Natural killer cell (primary cell): ENCODE results near the gene RFX4. TPM values are rescaled to one million over a fixed set of nuclear protein-coding genes. Genes with fewer than 3 reads are reported as not detected.

Experiments used
- ATAC-seq, 3 donors: fragments of 150-1000 bp in 2 of 3; fragments of 200-7000 bp in 1 of 3; cut with Tn5 transposase; 1 replicate in 1 of 3; 2 replicates in 2 of 3; pipeline ENCODE4 v1.10.0; 2021; ENCODE audit warnings: mild to moderate bottlenecking in 2 of 3, moderate library complexity in 2 of 3
- DNase-seq, 2 donors: peaks; one replicate each; pipeline versions ENCODE4 v3.0.0 to v3.0.0-alpha.2; 2013 to 2021; ENCODE audit warnings: mixed read lengths in 1 of 2
- H3K27ac ChIP-seq: one replicate; pipeline ENCODE4 v1.5.1; 2013; ENCODE audit warnings: mild to moderate bottlenecking, low read length
- H3K27me3 ChIP-seq: one replicate; pipeline ENCODE4 v1.6.1; 2013; ENCODE audit warnings: low read length; ENCODE audit not compliant: control insufficient read depth, insufficient read depth
- H3K36me3 ChIP-seq: one replicate; pipeline ENCODE4 v1.6.1; 2013; ENCODE audit warnings: low read length; ENCODE audit not compliant: control insufficient read depth, insufficient read depth
- H3K4me1 ChIP-seq: one replicate; pipeline ENCODE4 v1.6.1; 2013; ENCODE audit warnings: low read length; ENCODE audit not compliant: control insufficient read depth, insufficient read depth
- H3K4me3 ChIP-seq: one replicate; pipeline ENCODE4 v1.5.1; 2013; ENCODE audit warnings: low read length
- H3K9me3 ChIP-seq: one replicate; pipeline ENCODE4 v1.6.1; 2013; ENCODE audit warnings: low read length; ENCODE audit not compliant: control insufficient read depth, insufficient read depth
- H3K27ac Mint-ChIP-seq, 2 donors: one replicate each; pipeline ENCODE4 v1.8.0; 2022; ENCODE audit warnings: mild to moderate bottlenecking in 2 of 2, mixed read lengths in 2 of 2, moderate library complexity in 1 of 2
- H3K27me3 Mint-ChIP-seq, 2 donors: one replicate each; pipeline ENCODE4 v1.8.0; 2022; ENCODE audit warnings: low read depth in 2 of 2, mixed read lengths in 2 of 2
- H3K36me3 Mint-ChIP-seq: one replicate; pipeline ENCODE4 v1.8.0; 2022; ENCODE audit warnings: mixed read lengths
- H3K4me1 Mint-ChIP-seq, 2 donors: one replicate each; pipeline ENCODE4 v1.8.0; 2022; ENCODE audit warnings: mixed read lengths in 2 of 2
- H3K4me3 Mint-ChIP-seq: one replicate; pipeline ENCODE4 v1.8.0; 2022; ENCODE audit warnings: mild to moderate bottlenecking, moderate library complexity, mixed read lengths
- H3K9me3 Mint-ChIP-seq, 2 donors: one replicate each; pipeline ENCODE4 v1.8.0; 2022; ENCODE audit warnings: mixed read lengths in 2 of 2
- WGBS: methylation state at CpG from one replicate; pipeline ENCODE4 v1.1.7; 2013; ENCODE audit warnings: missing lambda C conversion rate; ENCODE audit not compliant: insufficient coverage; 5-methylcytosine and 5-hydroxymethylcytosine counted together
- intact Hi-C: fragments of 100-400 bp; cut with micrococcal nuclease; formaldehyde crosslinking; loops from one replicate; pipeline ENCODE4 v1.14.2; 2022
- total RNA-seq, 4 donors: library from RNA; stranded (reverse); fragments of 120-200 nt in 1 of 4; gene quantifications; one replicate each; pipeline versions ENCODE4 v1.2.3 to v1.2.4, GENCODE V29; 2013 to 2022
- TF ChIP-seq, protein P1 (sequence below): fragments of 200-600 bp; IDR thresholded peaks from one replicate; pipeline ENCODE4 v1.8.0; 2022; ENCODE audit warnings: antibody characterized with exemption

The RFX4 gene
- total RNA-seq, 3 donors from 2014 or later (not counting 1 experiment from before 2014, with no cell fraction given), result not detected

DNA sequence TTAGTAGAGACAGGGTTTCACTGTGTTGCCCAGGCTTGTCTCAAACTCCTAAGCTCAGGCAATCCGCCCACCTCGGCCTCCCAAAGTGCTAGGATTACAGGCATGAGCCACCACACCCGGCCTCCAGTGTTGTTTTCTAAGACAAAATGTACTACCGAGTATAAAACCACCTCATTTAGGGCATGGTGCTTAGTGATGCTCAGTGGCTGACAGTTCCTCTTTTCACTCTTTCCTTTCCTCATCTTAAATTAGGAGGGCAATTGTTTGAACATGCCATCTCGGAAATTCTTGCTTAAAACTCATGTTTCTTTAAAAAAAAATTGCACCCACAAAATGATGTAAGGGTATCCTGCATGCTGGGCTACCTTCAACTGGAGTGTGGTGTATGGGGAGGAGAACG is 89.0 kb downstream of the RFX4 start:
- no peak overlapping the region for H3K4me3 ChIP-seq
- Mint-ChIP-seq H3K36me3 (no peaks in the 10 kb centered on the region), H3K27ac (no peak overlapping the region), H3K27me3 (peaks cover 38 to 69% of the 10 kb centered on the region in 2 donors), H3K4me1 (no peaks in the 10 kb centered on the region), H3K9me3 (no peaks in the 10 kb centered on the region), H3K4me3 (no peak overlapping the region)
- peaks cover 4% of the 10 kb centered on the region for H3K27me3 ChIP-seq
- WGBS, result 66% methylated on average over 5 of the region's 6 CpGs
- intact Hi-C loops, result no loop called here
- DNase-seq (no peak), ATAC-seq (no peak)
- H3K9me3 ChIP-seq, result no peaks in the 10 kb centered on the region
- no peaks in the 10 kb centered on the region for H3K36me3 ChIP-seq
- TF ChIP-seq, protein P1, sequence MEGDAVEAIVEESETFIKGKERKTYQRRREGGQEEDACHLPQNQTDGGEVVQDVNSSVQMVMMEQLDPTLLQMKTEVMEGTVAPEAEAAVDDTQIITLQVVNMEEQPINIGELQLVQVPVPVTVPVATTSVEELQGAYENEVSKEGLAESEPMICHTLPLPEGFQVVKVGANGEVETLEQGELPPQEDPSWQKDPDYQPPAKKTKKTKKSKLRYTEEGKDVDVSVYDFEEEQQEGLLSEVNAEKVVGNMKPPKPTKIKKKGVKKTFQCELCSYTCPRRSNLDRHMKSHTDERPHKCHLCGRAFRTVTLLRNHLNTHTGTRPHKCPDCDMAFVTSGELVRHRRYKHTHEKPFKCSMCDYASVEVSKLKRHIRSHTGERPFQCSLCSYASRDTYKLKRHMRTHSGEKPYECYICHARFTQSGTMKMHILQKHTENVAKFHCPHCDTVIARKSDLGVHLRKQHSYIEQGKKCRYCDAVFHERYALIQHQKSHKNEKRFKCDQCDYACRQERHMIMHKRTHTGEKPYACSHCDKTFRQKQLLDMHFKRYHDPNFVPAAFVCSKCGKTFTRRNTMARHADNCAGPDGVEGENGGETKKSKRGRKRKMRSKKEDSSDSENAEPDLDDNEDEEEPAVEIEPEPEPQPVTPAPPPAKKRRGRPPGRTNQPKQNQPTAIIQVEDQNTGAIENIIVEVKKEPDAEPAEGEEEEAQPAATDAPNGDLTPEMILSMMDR, result no peak
- no peaks in the 10 kb centered on the region for H3K4me1 ChIP-seq
- H3K27ac ChIP-seq, result no peak overlapping the region

DNA sequence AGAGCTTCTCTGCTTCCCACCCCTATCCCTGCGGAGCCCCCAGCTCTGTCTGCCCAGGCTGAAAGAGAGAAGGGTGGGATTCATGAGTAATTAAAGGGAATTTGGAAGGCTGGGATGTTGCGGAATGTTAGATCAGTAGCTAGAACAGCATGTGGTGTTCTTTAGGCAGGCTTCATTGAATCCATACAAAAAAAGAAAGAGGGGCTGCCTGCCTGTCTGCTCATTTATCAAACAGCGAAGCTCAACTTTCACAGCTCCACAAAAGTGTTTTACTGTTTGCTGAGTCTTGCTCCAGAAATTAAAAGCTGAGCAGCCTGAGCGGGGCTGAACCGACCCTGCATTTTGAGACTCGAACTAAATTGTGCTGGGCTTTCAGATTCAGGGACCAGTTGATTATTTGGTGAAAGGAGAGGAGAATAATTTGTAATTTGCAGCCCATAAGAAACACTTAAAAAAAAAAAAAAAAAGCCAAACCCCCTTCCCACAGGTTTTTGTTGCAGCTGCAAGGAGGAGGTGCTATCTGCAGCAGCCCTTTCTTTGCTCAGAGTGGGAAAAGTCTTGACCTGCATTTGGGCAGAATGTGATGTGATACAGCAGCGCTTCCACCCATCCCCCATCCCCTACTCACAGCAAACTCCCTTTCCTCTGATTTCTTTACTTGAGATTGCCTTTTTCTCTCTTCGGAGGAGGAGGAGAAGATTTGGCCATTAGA is 89.7 kb downstream of the RFX4 start:
- Histone ChIP-seq H3K36me3 (no peaks in the 10 kb centered on the region), H3K4me3 (no peak overlapping the region), H3K27me3 (peaks cover 4% of the 10 kb centered on the region), H3K4me1 (no peaks in the 10 kb centered on the region), H3K27ac (no peak overlapping the region), H3K9me3 (no peaks in the 10 kb centered on the region)
- Mint-ChIP-seq H3K9me3 (no peaks in the 10 kb centered on the region), H3K27me3 (peaks cover 40 to 69% of the 10 kb centered on the region in 2 donors), H3K27ac (no peak overlapping the region), H3K36me3 (no peaks in the 10 kb centered on the region), H3K4me3 (no peak overlapping the region), H3K4me1 (no peaks in the 10 kb centered on the region)
- TF ChIP-seq, protein P1, result no peak
- ATAC-seq (no peak), DNase-seq (no peak)
- intact Hi-C loops, result no loop called here
- WGBS, result 59% methylated on average over 5 of the region's 8 CpGs

DNA sequence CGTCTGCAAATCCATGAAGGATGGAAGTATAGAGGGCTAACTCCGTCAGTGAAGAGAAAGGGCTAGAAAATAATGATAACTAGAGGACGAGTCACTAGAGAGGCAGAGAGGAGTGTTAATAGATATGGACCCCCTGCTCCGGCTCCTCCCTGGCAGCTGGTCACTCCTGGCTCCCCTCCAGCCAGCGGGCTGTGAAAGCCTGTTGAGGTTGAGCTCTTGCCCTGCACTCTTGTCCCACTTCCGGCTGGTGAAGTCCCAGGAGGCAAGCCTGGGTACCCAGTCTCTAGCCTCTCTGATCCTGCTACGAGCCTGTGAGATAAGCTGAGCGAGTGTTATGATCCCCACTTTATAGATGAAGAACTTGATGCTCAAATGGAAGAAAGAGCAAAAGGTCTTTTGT is 90.3 kb downstream of the RFX4 start:
- ATAC-seq, result no peak

More for the DNA sequence above, 90.3 kb downstream of the RFX4 start:
- TF ChIP-seq, protein P1, result no peak
- no peak overlapping the region for H3K4me3 ChIP-seq
- H3K27ac ChIP-seq, result no peak overlapping the region
- peaks cover 4% of the 10 kb centered on the region for H3K27me3 ChIP-seq
- Mint-ChIP-seq H3K36me3 (no peaks in the 10 kb centered on the region), H3K9me3 (no peaks in the 10 kb centered on the region), H3K27ac (no peak overlapping the region), H3K4me3 (no peak overlapping the region), H3K27me3 (peaks cover 37 to 63% of the 10 kb centered on the region in 2 donors), H3K4me1 (no peaks in the 10 kb centered on the region)
- intact Hi-C loops, result no loop called here
- H3K36me3 ChIP-seq, result no peaks in the 10 kb centered on the region
- H3K4me1 ChIP-seq, result no peaks in the 10 kb centered on the region
- WGBS, result 67% methylated on average over 8 of the region's 8 CpGs
- H3K9me3 ChIP-seq, result no peaks in the 10 kb centered on the region
- DNase-seq, result no peak
